SK-N-SH (cell line): Measurements from ENCODE around the gene ZNF689.

Source experiments
- EP300 ChIP-seq, 2 experiments: IDR thresholded peaks; 2 replicates each; pipeline versions ENCODE4 v1.4.0 to v1.6.1; 2012; ENCODE audit warnings: borderline replicate concordance in 1 of 2, low read depth in 1 of 2, low read length in 1 of 2
- EZH2phosphoT487 ChIP-seq: fragments of 200-600 bp; sonication (generic); IDR thresholded peaks from 2 replicates; pipeline ENCODE4 v1.6.1; 2017; ENCODE audit warnings: low read depth, mixed run types, mild to moderate bottlenecking, antibody characterized with exemption, moderate library complexity, borderline replicate concordance
- FOSL2 ChIP-seq: IDR thresholded peaks from 2 replicates; pipeline ENCODE4 v1.4.0; 2012; ENCODE audit warnings: low read depth, mild to moderate bottlenecking, moderate library complexity, borderline replicate concordance
- JUND ChIP-seq: IDR thresholded peaks from 2 replicates; pipeline ENCODE4 v1.4.0; 2012
- MEF2A ChIP-seq: IDR thresholded peaks from 2 replicates; pipeline ENCODE4 v1.4.0; 2012; ENCODE audit warnings: low read depth, borderline replicate concordance
- TCF12 ChIP-seq: IDR thresholded peaks from 2 replicates; pipeline ENCODE4 v1.4.0; 2012
- TF ChIP-seq, protein P1 (sequence below): IDR thresholded peaks from 2 replicates; pipeline ENCODE4 v1.6.1; 2012; ENCODE audit warnings: mild to moderate bottlenecking, low read depth, low read length, moderate library complexity
- TF ChIP-seq, protein P2 (sequence below): fragments of 200-600 bp; sonication (generic); IDR thresholded peaks from 2 replicates; pipeline ENCODE4 v1.6.1; 2017; ENCODE audit warnings: antibody characterized with exemption, mild to moderate bottlenecking, moderate library complexity
- TF ChIP-seq, protein P3 (sequence below): IDR thresholded peaks from 2 replicates; pipeline ENCODE4 v1.4.0; 2012; ENCODE audit warnings: low read depth, borderline replicate concordance

DNA sequence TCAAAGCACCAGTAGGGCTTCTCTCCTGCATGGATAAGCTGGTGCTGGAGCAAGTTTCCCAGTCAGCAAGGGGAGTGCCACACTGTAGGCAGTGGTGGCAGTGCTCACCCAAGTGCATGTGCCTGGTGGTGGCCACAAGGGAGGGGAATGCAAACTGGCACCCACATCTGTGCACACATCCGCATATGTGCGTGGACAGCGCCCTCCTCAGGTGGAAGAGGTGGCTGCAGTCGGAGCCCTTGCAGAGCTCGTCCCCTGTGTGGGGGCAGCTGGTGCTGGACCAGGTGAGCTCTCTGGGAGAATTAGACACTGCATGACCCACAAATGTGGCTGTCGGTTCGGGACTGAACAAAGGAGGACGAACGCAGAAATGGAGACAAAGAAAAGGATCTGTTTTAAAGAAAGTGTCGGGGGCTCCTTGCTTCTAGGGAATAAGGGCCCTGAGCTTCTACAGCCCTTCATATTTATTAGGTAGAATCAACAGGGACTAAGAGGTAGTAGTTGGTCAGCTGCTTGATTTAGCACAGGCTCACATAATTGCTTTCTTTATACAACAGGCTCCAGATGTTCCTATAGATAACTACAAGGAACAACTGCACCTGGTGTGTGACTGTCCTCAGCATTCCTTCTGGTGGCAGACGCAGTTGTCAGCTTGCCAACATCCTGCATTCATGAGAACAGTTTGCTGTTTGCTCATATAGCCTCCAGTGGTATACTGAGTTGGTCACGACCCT, 5.3 kb upstream of the ZNF689 start:
- no peak for TF ChIP-seq MEF2A
- TF ChIP-seq, protein P1, sequence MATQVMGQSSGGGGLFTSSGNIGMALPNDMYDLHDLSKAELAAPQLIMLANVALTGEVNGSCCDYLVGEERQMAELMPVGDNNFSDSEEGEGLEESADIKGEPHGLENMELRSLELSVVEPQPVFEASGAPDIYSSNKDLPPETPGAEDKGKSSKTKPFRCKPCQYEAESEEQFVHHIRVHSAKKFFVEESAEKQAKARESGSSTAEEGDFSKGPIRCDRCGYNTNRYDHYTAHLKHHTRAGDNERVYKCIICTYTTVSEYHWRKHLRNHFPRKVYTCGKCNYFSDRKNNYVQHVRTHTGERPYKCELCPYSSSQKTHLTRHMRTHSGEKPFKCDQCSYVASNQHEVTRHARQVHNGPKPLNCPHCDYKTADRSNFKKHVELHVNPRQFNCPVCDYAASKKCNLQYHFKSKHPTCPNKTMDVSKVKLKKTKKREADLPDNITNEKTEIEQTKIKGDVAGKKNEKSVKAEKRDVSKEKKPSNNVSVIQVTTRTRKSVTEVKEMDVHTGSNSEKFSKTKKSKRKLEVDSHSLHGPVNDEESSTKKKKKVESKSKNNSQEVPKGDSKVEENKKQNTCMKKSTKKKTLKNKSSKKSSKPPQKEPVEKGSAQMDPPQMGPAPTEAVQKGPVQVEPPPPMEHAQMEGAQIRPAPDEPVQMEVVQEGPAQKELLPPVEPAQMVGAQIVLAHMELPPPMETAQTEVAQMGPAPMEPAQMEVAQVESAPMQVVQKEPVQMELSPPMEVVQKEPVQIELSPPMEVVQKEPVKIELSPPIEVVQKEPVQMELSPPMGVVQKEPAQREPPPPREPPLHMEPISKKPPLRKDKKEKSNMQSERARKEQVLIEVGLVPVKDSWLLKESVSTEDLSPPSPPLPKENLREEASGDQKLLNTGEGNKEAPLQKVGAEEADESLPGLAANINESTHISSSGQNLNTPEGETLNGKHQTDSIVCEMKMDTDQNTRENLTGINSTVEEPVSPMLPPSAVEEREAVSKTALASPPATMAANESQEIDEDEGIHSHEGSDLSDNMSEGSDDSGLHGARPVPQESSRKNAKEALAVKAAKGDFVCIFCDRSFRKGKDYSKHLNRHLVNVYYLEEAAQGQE = no peak
- TF ChIP-seq EP300 (IDR thresholded peaks at IDR 0.05; ENCODE audit: borderline replicate concordance in 1 of 2, low read depth in 1 of 2, low read length in 1 of 2) = no peak
- TF ChIP-seq FOSL2 = no peak
- TF ChIP-seq, protein P2, sequence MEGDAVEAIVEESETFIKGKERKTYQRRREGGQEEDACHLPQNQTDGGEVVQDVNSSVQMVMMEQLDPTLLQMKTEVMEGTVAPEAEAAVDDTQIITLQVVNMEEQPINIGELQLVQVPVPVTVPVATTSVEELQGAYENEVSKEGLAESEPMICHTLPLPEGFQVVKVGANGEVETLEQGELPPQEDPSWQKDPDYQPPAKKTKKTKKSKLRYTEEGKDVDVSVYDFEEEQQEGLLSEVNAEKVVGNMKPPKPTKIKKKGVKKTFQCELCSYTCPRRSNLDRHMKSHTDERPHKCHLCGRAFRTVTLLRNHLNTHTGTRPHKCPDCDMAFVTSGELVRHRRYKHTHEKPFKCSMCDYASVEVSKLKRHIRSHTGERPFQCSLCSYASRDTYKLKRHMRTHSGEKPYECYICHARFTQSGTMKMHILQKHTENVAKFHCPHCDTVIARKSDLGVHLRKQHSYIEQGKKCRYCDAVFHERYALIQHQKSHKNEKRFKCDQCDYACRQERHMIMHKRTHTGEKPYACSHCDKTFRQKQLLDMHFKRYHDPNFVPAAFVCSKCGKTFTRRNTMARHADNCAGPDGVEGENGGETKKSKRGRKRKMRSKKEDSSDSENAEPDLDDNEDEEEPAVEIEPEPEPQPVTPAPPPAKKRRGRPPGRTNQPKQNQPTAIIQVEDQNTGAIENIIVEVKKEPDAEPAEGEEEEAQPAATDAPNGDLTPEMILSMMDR = peak; percentile 59
- no peak for TF ChIP-seq TCF12
- TF ChIP-seq JUND = no peak
- no peak for TF ChIP-seq EZH2phosphoT487
- TF ChIP-seq, protein P3, sequence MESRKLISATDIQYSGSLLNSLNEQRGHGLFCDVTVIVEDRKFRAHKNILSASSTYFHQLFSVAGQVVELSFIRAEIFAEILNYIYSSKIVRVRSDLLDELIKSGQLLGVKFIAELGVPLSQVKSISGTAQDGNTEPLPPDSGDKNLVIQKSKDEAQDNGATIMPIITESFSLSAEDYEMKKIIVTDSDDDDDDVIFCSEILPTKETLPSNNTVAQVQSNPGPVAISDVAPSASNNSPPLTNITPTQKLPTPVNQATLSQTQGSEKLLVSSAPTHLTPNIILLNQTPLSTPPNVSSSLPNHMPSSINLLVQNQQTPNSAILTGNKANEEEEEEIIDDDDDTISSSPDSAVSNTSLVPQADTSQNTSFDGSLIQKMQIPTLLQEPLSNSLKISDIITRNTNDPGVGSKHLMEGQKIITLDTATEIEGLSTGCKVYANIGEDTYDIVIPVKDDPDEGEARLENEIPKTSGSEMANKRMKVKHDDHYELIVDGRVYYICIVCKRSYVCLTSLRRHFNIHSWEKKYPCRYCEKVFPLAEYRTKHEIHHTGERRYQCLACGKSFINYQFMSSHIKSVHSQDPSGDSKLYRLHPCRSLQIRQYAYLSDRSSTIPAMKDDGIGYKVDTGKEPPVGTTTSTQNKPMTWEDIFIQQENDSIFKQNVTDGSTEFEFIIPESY = no peak
